Bronchial epithelial cell (primary cell): ENCODE data around the gene GDF15. TPM values are rescaled to one million over a fixed set of nuclear protein-coding genes. Genes with fewer than 3 reads are reported as not detected.
A peak's percentile ranks its signal among the peaks of the same experiment; 100 is the strongest.
"Not testable (repeated sequence)": the region's sequence is repeated elsewhere in the genome, so short reads cannot be mapped to it uniquely, and the experiment has no call there.

ENCODE experiments used
- DNase-seq: peaks from one replicate; pipeline ENCODE4 v3.0.0-alpha.2; 2010; ENCODE audit warnings: low read depth
- FAIRE-seq: peaks from 2 replicates; lab custom pipeline; 2011; peaks lifted over from hg19 to GRCh38; lab: Jason Lieb, UNC
- H3K27me3 ChIP-seq: 2 replicates; pipeline ENCODE4 v1.5.1; 2011; ENCODE audit warnings: low read length; ENCODE audit not compliant: control insufficient read depth, insufficient read depth
- H3K36me3 ChIP-seq: 2 replicates; pipeline ENCODE4 v1.5.1; 2011; ENCODE audit warnings: low read length; ENCODE audit not compliant: control insufficient read depth, insufficient read depth
- H3K4me3 ChIP-seq: 2 replicates; pipeline ENCODE4 v1.5.1; 2011; ENCODE audit warnings: mild to moderate bottlenecking, low read depth, low read length, control low read depth
- CTCF ChIP-seq: IDR thresholded peaks from 2 replicates; pipeline ENCODE4 v1.5.1; 2011; ENCODE audit warnings: mild to moderate bottlenecking, moderate library complexity, low read length, control low read depth, inconsistent platforms; ENCODE audit not compliant: insufficient read depth, severe bottlenecking
- total RNA-seq: library from RNA; depleted of rRNA; stranded (reverse); fragments of >200 nt; gene quantifications from 2 replicates; pipeline ENCODE4 v1.2.1, GENCODE V29; 2014

Gene GDF15
- total RNA-seq, 1 donor from 2014 or later, result 123 TPM

- Histone ChIP-seq H3K4me3 (no peak overlapping the region), H3K27me3 (no peaks in the 10 kb centered on the region), H3K36me3 (peaks cover 1% of the 10 kb centered on the region)
- FAIRE-seq, result no peak
- no peak for TF ChIP-seq CTCF
- DNase-seq, result no peak
Observed at GRCh38 chr19:18361646-18362045, 24.3 kb upstream of the GDF15 start.

- no peak for TF ChIP-seq CTCF
- no peaks in the 10 kb centered on the region for H3K36me3 ChIP-seq
- DNase-seq (no peak), FAIRE-seq (no peak)
- H3K4me3 ChIP-seq, result no peak overlapping the region
- no peaks in the 10 kb centered on the region for H3K27me3 ChIP-seq
Observed at GRCh38 chr19:18362934-18363542, 22.9 kb upstream of the GDF15 start.

GRCh38 chr19:18363787-18364186 is 22.2 kb upstream of the GDF15 start:
- FAIRE-seq (no peak), DNase-seq (no peak)
- Histone ChIP-seq H3K36me3 (no peaks in the 10 kb centered on the region), H3K4me3 (no peak overlapping the region), H3K27me3 (no peaks in the 10 kb centered on the region)
- TF ChIP-seq CTCF, result no peak

GRCh38 chr19:18364277-18364825 is 21.6 kb upstream of the GDF15 start:
- FAIRE-seq, H3K4me3 ChIP-seq, H3K36me3 ChIP-seq, H3K27me3 ChIP-seq, DNase-seq: not testable (repeated sequence)

- no peaks in the 10 kb centered on the region for H3K27me3 ChIP-seq
- DNase-seq (peak; percentile 96), FAIRE-seq (peak; percentile 28)
- H3K36me3 ChIP-seq, result no peaks in the 10 kb centered on the region
- TF ChIP-seq CTCF, result no peak
- no peak overlapping the region for H3K4me3 ChIP-seq
Observed at GRCh38 chr19:18364826-18365528, 21.0 kb upstream of the GDF15 start.

- FAIRE-seq, result no peak
- peak; percentile 64 for DNase-seq
- no peak overlapping the region for H3K4me3 ChIP-seq
- H3K27me3 ChIP-seq, result no peaks in the 10 kb centered on the region
- TF ChIP-seq CTCF, result no peak
- no peaks in the 10 kb centered on the region for H3K36me3 ChIP-seq
Observed at GRCh38 chr19:18366021-18366435, 19.9 kb upstream of the GDF15 start.
